Kidney epithelial cell (primary cell): ENCODE measurements around the gene SLCO2B1. TPM values are rescaled to one million over a fixed set of nuclear protein-coding genes. Genes with fewer than 3 reads are reported as not detected.

Source experiments
- DNase-seq: peaks from one replicate; pipeline ENCODE4 v3.0.0-alpha.2; 2010; ENCODE audit warnings: low read depth
- H3K27me3 ChIP-seq: 2 replicates; pipeline ENCODE4 v1.6.0; 2011; ENCODE audit warnings: low read length; ENCODE audit not compliant: control insufficient read depth, insufficient read depth
- H3K36me3 ChIP-seq: 2 replicates; pipeline ENCODE4 v1.5.1; 2011; ENCODE audit warnings: low read length; ENCODE audit not compliant: control insufficient read depth, insufficient read depth
- H3K4me3 ChIP-seq: 2 replicates; pipeline ENCODE4 v1.5.1; 2011; ENCODE audit warnings: low read depth, mild to moderate bottlenecking, control low read depth, low read length
- total RNA-seq: library from RNA; depleted of rRNA; stranded (reverse); fragments of >200 nt; gene quantifications from 2 replicates; pipeline ENCODE4 v1.2.3, GENCODE V29; 2015
- TF ChIP-seq, protein P1 (sequence below): IDR thresholded peaks from 2 replicates; pipeline ENCODE4 v1.5.1; 2011; ENCODE audit warnings: mild to moderate bottlenecking, moderate library complexity, low read length, control low read depth, inconsistent platforms; ENCODE audit not compliant: insufficient read depth, poor library complexity, severe bottlenecking

SLCO2B1 gene
- total RNA-seq, 1 donor from 2014 or later, result 1.7 TPM

DNA sequence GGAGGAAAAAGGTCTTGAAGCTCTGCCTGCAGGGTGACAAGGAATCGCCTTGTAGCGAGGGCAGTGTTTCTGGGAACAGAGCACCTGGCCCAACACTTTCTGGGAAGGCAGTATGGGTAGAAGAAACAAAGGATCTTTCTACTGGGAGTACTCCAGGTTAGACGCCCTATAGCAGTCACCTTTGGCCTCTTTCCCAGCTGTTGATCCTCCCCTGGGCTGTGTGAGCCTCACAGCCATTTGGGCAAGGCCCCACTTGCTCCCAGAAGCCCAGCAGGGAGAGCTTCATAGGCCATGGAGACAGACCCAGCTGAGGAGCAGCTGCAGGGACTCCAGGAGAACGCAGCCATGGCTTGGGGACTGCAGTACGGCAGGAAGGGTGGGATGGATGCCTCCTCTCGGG lies 1.2 kb downstream of the SLCO2B1 start:
- no peak for DNase-seq
- H3K36me3 ChIP-seq, result no peaks in the 10 kb centered on the region
- TF ChIP-seq, protein P1, sequence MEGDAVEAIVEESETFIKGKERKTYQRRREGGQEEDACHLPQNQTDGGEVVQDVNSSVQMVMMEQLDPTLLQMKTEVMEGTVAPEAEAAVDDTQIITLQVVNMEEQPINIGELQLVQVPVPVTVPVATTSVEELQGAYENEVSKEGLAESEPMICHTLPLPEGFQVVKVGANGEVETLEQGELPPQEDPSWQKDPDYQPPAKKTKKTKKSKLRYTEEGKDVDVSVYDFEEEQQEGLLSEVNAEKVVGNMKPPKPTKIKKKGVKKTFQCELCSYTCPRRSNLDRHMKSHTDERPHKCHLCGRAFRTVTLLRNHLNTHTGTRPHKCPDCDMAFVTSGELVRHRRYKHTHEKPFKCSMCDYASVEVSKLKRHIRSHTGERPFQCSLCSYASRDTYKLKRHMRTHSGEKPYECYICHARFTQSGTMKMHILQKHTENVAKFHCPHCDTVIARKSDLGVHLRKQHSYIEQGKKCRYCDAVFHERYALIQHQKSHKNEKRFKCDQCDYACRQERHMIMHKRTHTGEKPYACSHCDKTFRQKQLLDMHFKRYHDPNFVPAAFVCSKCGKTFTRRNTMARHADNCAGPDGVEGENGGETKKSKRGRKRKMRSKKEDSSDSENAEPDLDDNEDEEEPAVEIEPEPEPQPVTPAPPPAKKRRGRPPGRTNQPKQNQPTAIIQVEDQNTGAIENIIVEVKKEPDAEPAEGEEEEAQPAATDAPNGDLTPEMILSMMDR, result no peak
- H3K27me3 ChIP-seq, result peaks cover 15% of the 10 kb centered on the region
- no peak overlapping the region for H3K4me3 ChIP-seq

DNA sequence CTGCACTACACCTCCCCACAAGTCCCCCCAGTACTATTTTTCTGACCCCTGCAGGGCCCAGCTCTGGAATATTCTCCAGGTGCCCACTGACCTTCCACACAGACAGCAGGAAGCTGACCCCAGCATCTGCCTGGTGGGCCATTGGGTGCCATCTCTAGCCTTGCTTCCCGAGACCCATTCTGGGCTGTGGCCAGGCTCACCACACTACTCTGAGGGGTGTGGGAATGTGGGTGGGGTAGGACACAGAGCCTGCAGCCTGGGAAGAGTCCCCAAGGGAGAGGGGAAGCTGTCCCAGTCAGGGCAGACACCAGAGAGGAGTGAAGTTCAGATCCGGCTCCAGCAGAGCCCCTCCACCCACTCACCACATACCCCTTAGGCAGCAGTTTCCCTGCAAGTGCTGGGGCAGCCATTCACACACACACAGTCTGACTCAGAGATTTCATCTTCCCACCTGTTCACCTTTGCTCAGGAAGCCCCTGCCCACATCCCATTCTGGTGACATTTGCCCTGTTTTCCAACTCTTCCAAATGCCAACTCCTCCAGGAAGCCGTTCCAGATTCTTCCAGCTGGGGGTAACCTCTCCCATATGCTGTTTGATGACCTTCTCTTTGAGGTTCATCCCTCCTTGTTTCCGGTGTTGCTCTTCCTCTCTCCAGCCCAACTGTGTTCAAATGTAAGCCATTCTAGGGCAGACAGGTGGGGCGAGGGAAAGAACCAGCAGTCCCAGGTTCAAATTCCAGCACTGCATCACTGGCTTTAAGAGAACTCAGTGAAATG lies 1.9 kb downstream of the SLCO2B1 start:
- no peak overlapping the region for H3K4me3 ChIP-seq
- peaks cover 15% of the 10 kb centered on the region for H3K27me3 ChIP-seq
- TF ChIP-seq, protein P1, result no peak
- no peak for DNase-seq
- no peaks in the 10 kb centered on the region for H3K36me3 ChIP-seq

DNA sequence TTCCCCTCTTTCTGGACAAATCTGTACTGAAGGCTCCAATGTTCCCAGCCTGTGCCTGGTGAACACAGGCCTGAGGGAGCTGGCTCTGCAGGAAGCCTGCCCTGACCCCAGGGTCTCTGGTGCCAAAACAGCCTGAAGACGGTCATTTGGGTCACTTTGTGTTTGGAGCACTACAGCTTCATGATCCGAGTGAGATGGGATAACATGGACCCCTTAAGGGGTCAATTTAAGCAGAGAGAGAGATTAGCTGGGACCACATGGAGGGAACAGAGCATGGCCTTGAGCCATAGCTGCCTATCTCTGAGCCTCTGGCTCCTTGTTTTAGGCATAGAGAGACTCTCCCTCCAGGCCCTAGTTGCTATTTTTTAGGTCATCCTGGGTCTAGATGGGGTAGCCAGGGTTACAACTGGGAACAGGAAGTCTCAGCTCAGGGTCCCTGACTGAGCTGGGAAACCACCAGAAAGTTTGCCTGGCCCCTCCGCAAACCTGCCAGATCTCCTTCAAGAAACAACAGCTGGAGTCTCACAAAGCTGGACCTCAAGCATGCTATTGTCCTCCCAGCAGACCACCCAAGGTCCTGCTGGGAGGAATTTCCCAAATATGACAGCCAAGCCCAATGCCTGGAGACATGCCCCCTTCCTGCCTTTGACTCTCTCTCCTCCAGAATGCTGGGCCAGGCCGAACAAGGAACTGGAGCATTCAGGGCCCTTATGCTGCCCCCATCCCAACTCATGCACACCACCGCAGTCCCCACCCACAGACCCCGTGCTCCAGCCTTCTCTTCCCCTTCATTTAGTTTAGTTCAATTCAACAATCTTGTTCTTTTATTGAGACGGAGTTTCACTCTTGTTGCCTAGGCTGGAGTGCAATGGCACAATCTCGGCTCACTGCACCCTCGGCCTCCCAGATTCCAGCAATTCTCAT lies 4.0 kb downstream of the SLCO2B1 start:
- no peaks in the 10 kb centered on the region for H3K36me3 ChIP-seq
- TF ChIP-seq, protein P1, result no peak
- DNase-seq, result no peak
- peaks cover 15% of the 10 kb centered on the region for H3K27me3 ChIP-seq
- no peak overlapping the region for H3K4me3 ChIP-seq

DNA sequence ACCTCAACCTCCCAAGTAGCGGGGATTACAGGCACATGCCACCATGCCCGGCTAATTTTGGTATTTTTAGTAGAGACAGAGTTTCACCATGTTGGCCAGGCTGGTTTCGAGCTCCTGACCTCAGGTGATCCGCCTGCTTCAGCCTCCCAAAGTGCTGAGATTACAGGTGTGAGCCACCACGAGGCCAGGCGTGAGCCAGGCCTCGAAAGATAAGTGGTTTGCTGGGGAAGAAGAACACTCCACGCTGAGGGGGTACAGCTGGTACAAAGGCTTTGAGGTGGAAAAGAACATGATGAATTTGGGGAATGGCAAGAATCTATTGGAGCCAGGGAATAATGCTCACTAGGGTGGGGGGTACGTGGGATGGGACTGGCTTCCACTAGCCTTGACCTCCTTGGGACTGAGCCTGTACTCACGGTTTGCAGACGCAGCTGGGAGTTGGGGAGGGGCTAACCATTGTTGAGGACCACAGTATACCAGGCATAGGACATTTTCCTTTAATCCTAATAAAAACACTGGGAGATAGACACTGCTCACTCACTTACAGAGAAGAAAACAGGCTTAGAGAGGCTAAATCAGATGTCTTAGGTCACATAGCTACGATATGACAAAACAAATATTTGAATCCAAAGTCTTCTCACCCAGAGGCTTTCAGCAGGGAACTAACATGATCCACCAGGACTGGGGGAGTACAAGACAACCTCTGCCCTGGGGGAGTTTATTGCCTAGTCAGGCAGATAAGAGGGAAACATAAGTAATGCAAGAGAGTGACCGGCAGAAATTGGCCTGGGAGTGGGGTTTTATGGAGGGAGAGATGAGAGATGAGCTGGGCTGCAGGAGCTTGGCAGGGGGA lies 4.9 kb downstream of the SLCO2B1 start:
- no peak overlapping the region for H3K4me3 ChIP-seq
- TF ChIP-seq, protein P1, result no peak
- DNase-seq, result no peak
- no peaks in the 10 kb centered on the region for H3K36me3 ChIP-seq
- peaks cover 10% of the 10 kb centered on the region for H3K27me3 ChIP-seq

DNA sequence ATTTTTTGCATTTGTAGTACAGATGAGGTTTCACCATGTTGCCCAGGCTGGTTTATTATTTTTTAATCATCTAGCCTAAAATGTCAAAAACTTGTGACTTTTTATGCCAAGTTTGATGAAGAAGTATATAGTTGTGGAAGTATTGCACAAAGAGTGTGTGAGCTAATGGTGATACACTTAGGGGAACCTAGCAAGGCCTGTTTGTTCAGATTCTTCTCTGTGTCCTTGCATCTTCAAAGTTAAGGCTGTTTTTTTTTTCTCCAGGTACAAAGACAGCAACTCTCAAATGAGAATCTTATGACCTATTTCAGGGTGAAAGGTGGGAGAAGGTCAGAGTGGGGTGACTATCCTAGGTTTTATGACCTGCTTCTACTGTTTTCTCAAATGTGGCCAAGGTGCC lies 7.3 kb downstream of the SLCO2B1 start:
- DNase-seq, result no peak
- Histone ChIP-seq H3K36me3 (no peaks in the 10 kb centered on the region), H3K4me3 (no peak overlapping the region), H3K27me3 (no peaks in the 10 kb centered on the region)
- TF ChIP-seq, protein P1, result no peak
